H9 (cell line): ENCODE results near the gene UBP1. TPM values are rescaled to one million over a fixed set of nuclear protein-coding genes. Genes with fewer than 3 reads are reported as not detected.

Experiments used
- DNase-seq: peaks from one replicate; pipeline ENCODE4 v3.0.0-alpha.2; 2017
- H2AFZ ChIP-seq: one replicate; pipeline ENCODE4 v1.6.1; 2013; ENCODE audit warnings: mild to moderate bottlenecking, low read length, control low read depth, moderate library complexity
- H2AK5ac ChIP-seq: 2 replicates; pipeline ENCODE4 v1.6.1; 2013; ENCODE audit warnings: low read length, control low read depth, mixed read lengths; ENCODE audit not compliant: insufficient read length
- H2BK120ac ChIP-seq: one replicate; pipeline ENCODE4 v1.6.1; 2013; ENCODE audit warnings: low read depth, mild to moderate bottlenecking, low read length, control low read depth, inconsistent platforms; ENCODE audit not compliant: poor library complexity, severe bottlenecking
- H2BK12ac ChIP-seq: 2 replicates; pipeline ENCODE4 v1.6.1; 2013; ENCODE audit warnings: low read length, control low read depth, mixed read lengths, low read depth; ENCODE audit not compliant: insufficient read length
- H2BK15ac ChIP-seq: 2 replicates; pipeline ENCODE4 v1.6.1; 2013; ENCODE audit warnings: low read depth, low read length, control low read depth
- H2BK20ac ChIP-seq: one replicate; pipeline ENCODE4 v1.6.1; 2013; ENCODE audit warnings: low read depth, mild to moderate bottlenecking, low read length, control low read depth, inconsistent platforms; ENCODE audit not compliant: poor library complexity, severe bottlenecking
- H2BK5ac ChIP-seq: 2 replicates; pipeline ENCODE4 v1.6.1; 2013; ENCODE audit warnings: low read length, control low read depth, mixed read lengths; ENCODE audit not compliant: insufficient read length
- H3K14ac ChIP-seq: 2 replicates; pipeline ENCODE4 v1.6.1; 2013; ENCODE audit warnings: low read length, control low read depth; ENCODE audit not compliant: insufficient read depth
- H3K18ac ChIP-seq: 2 replicates; pipeline ENCODE4 v1.6.1; 2013; ENCODE audit warnings: low read depth, mild to moderate bottlenecking, mixed read lengths, low read length, control low read depth; ENCODE audit not compliant: insufficient read length
- H3K23ac ChIP-seq: 2 replicates; pipeline ENCODE4 v1.6.1; 2013; ENCODE audit warnings: low read length, control low read depth, mixed read lengths, low read depth; ENCODE audit not compliant: insufficient read length
- H3K23me2 ChIP-seq: 2 replicates; pipeline ENCODE4 v1.6.1; 2013; ENCODE audit warnings: low read depth, mild to moderate bottlenecking, mixed read lengths, low read length, control low read depth; ENCODE audit not compliant: insufficient read length, poor library complexity, severe bottlenecking
- H3K27ac ChIP-seq: 2 replicates; pipeline ENCODE4 v1.5.1; 2013; ENCODE audit warnings: low read length, control low read depth, mixed read lengths, low read depth; ENCODE audit not compliant: insufficient read length
- H3K27me3 ChIP-seq: 2 replicates; pipeline ENCODE4 v1.6.1; 2013; ENCODE audit warnings: low read length, control low read depth, inconsistent platforms; ENCODE audit not compliant: insufficient read depth
- H3K4ac ChIP-seq: 2 replicates; pipeline ENCODE4 v1.6.1; 2013; ENCODE audit warnings: low read depth, mild to moderate bottlenecking, control low read depth, inconsistent platforms, low read length, moderate library complexity
- H3K4me1 ChIP-seq: 2 replicates; pipeline ENCODE4 v1.6.1; 2013; ENCODE audit warnings: low read length, control low read depth, inconsistent platforms; ENCODE audit not compliant: insufficient read depth
- H3K4me2 ChIP-seq: 2 replicates; pipeline ENCODE4 v1.6.1; 2013; ENCODE audit warnings: low read length, control low read depth, mixed read lengths; ENCODE audit not compliant: insufficient read length, insufficient read depth
- H3K56ac ChIP-seq: 2 replicates; pipeline ENCODE4 v1.6.1; 2013; ENCODE audit warnings: low read depth, mild to moderate bottlenecking, mixed read lengths, low read length, control low read depth; ENCODE audit not compliant: insufficient read length
- H3K79me1 ChIP-seq: 2 replicates; pipeline ENCODE4 v1.6.1; 2013; ENCODE audit warnings: low read depth, mild to moderate bottlenecking, moderate library complexity, low read length, control low read depth, inconsistent platforms; ENCODE audit not compliant: insufficient read depth, poor library complexity, severe bottlenecking
- H3K79me2 ChIP-seq: 2 replicates; pipeline ENCODE4 v1.6.1; 2013; ENCODE audit warnings: low read length, control low read depth, inconsistent platforms; ENCODE audit not compliant: insufficient read depth
- H3K9ac ChIP-seq: 2 replicates; pipeline ENCODE4 v1.6.1; 2013; ENCODE audit warnings: low read length, control low read depth, mixed read lengths; ENCODE audit not compliant: insufficient read length; ENCODE audit errors: extremely low read depth
- H3K9me3 ChIP-seq: one replicate; pipeline ENCODE4 v1.6.1; 2013; ENCODE audit warnings: low read depth, low read length, inconsistent platforms; ENCODE audit not compliant: control insufficient read depth
- H3T11ph ChIP-seq: one replicate; pipeline ENCODE4 v1.6.1; 2013; ENCODE audit warnings: mild to moderate bottlenecking, low read length, control low read depth, inconsistent platforms
- H4K20me1 ChIP-seq: one replicate; pipeline ENCODE4 v1.6.1; 2013; ENCODE audit not compliant: control insufficient read depth, insufficient read length, insufficient read depth
- H4K5ac ChIP-seq: 2 replicates; pipeline ENCODE4 v1.6.1; 2013; ENCODE audit warnings: low read depth, mild to moderate bottlenecking, mixed read lengths, low read length, control low read depth; ENCODE audit not compliant: insufficient read length
- H4K8ac ChIP-seq: replicated peaks from 2 replicates; pipeline ENCODE4 v1.6.1; 2013; ENCODE audit warnings: low read length, control low read depth, mixed read lengths, low read depth; ENCODE audit not compliant: insufficient read length
- H4K91ac ChIP-seq: 2 replicates; pipeline ENCODE4 v1.6.1; 2013; ENCODE audit warnings: low read depth, mild to moderate bottlenecking, moderate library complexity, mixed read lengths, low read length, control low read depth; ENCODE audit not compliant: insufficient read length
- H3K27ac Mint-ChIP-seq, 3 experiments: 2 replicates in 2 of 3; 3 replicates in 1 of 3; pipeline ENCODE4 v1.8.0; 2020 to 2021; ENCODE audit warnings: mixed read lengths in 3 of 3, mild to moderate bottlenecking in 1 of 3, moderate library complexity in 1 of 3
- H3K27me3 Mint-ChIP-seq: 2 replicates; pipeline ENCODE4 v1.8.0; 2021; ENCODE audit warnings: low read depth, mild to moderate bottlenecking, moderate library complexity, mixed read lengths
- H3K36me3 Mint-ChIP-seq, 3 experiments: 2 replicates in 2 of 3; 3 replicates in 1 of 3; pipeline ENCODE4 v1.8.0; 2020 to 2021; ENCODE audit warnings: low read depth in 3 of 3, mixed read lengths in 3 of 3; ENCODE audit not compliant: insufficient read depth in 1 of 3
- H3K4me1 Mint-ChIP-seq, 2 experiments: 2 replicates each; pipeline ENCODE4 v1.8.0; 2020; ENCODE audit warnings: mixed read lengths in 2 of 2
- H3K4me3 Mint-ChIP-seq, 2 experiments: 2 replicates in 1 of 2; 3 replicates in 1 of 2; pipeline ENCODE4 v1.8.0; 2020 to 2021; ENCODE audit warnings: mild to moderate bottlenecking in 2 of 2, mixed read lengths in 2 of 2, moderate library complexity in 1 of 2
- H3K9me3 Mint-ChIP-seq, 2 experiments: 2 replicates in 1 of 2; 3 replicates in 1 of 2; pipeline ENCODE4 v1.8.0; 2020; ENCODE audit warnings: mild to moderate bottlenecking in 2 of 2, mixed read lengths in 2 of 2, moderate library complexity in 1 of 2
- CTCF ChIP-seq: fragments of 200-600 bp; sonication (generic); conservative IDR thresholded peaks from 3 replicates; pipeline ENCODE4 v1.8.0; 2021; ENCODE audit warnings: antibody characterized with exemption, mild to moderate bottlenecking
- WGBS: extraction: QIAGEN DNeasy Blood & Tissue Kit; methylation state at CpG from one replicate; pipeline ENCODE4 v1.1.7; 2013; ENCODE audit warnings: missing lambda C conversion rate, low lambda C conversion rate, mixed read lengths; ENCODE audit not compliant: insufficient read length; ENCODE audit errors: extremely low coverage; 5-methylcytosine and 5-hydroxymethylcytosine counted together
- total RNA-seq: library from RNA; stranded (reverse); gene quantifications from 2 replicates; pipeline ENCODE4 v1.2.1, GENCODE V29; 2021

The UBP1 gene
- total RNA-seq, 1 experiment from 2014 or later, result 103 TPM

- Histone ChIP-seq H3K56ac (no peak overlapping the region), H4K20me1 (no peaks in the 10 kb centered on the region), H3K27me3 (no peaks in the 10 kb centered on the region), H3T11ph (no peak overlapping the region), H3K79me1 (no peaks in the 10 kb centered on the region), H2BK12ac (no peak overlapping the region), H2BK5ac (no peak overlapping the region), H2AK5ac (no peak overlapping the region), H3K27ac (no peak overlapping the region), H3K4me2 (no peak overlapping the region), H4K8ac (no peak overlapping the region), H3K23me2 (no peaks in the 10 kb centered on the region), H3K23ac (no peak overlapping the region), H3K9ac (no peak overlapping the region), H2BK15ac (no peak overlapping the region), H3K14ac (no peak overlapping the region), H3K4me1 (peaks cover 2% of the 10 kb centered on the region; the same call in 1 of the 2 replicates), H2BK120ac (no peak overlapping the region), H4K91ac (no peak overlapping the region), H3K4ac (no peak overlapping the region), H3K79me2 (no peaks in the 10 kb centered on the region), H2AFZ (no peak overlapping the region), H2BK20ac (no peak overlapping the region), H4K5ac (no peak overlapping the region), H3K18ac (no peak overlapping the region), H3K9me3 (no peaks in the 10 kb centered on the region)
- TF ChIP-seq CTCF, result no peak
- no CpG with 5 or more reads among the region's 1 CpG for WGBS
- Mint-ChIP-seq H3K9me3 (no peaks in the 10 kb centered on the region), H3K4me1 (peaks cover 5% of the 10 kb centered on the region in 2 experiments), H3K36me3 (peaks cover 14 to 62% (median 55%) of the 10 kb centered on the region in 3 experiments; a peak in 6 of 7 replicates), H3K27ac (no peak overlapping the region; a peak in 1 of 7 replicates), H3K27me3 (no peaks in the 10 kb centered on the region), H3K4me3 (no peak overlapping the region)
- DNase-seq, result no peak
Measured at GRCh38 chr3:33386631-33387030, 53.6 kb downstream of the UBP1 start.
